ENCODE results near the gene DOK4.
"Not testable (repeated sequence)": the region's sequence is repeated elsewhere in the genome, so short reads cannot be mapped to it uniquely, and the experiment has no call there.

The DOK4 gene

GRCh38 chr16:57444711-57445110 is 41.6 kb downstream of the DOK4 start:
- DNase-seq, result no peak

- DNase-seq, result not testable (repeated sequence)
These were observed 45.7 kb downstream of the DOK4 start for GRCh38 chr16:57440551-57440950.

GRCh38 chr16:57439947-57440346 is 46.3 kb downstream of the DOK4 start:
- not testable (repeated sequence) for DNase-seq

GRCh38 chr16:57435838-57436237 is 50.5 kb downstream of the DOK4 start:
- no peak for DNase-seq

- DNase-seq, result no peak
These were observed 52.3 kb downstream of the DOK4 start for GRCh38 chr16:57434003-57434402.

- DNase-seq, result no peak
These were observed 53.3 kb downstream of the DOK4 start for GRCh38 chr16:57432989-57433388.

- no peak for DNase-seq
These were observed 53.8 kb downstream of the DOK4 start for GRCh38 chr16:57432505-57432904.

- DNase-seq, result no peak
These were observed 55.3 kb downstream of the DOK4 start for GRCh38 chr16:57430955-57431354.

GRCh38 chr16:57427824-57428223 is 58.5 kb downstream of the DOK4 start:
- DNase-seq, result no peak

- DNase-seq, result no peak
These were observed 59.0 kb downstream of the DOK4 start for GRCh38 chr16:57427307-57427706.

GRCh38 chr16:57426356-57426755 is 59.9 kb downstream of the DOK4 start:
- DNase-seq, result no peak

GRCh38 chr16:57424583-57424982 is 61.7 kb downstream of the DOK4 start:
- DNase-seq, result no peak

- DNase-seq, result no peak
These were observed 63.1 kb downstream of the DOK4 start for GRCh38 chr16:57423152-57423551.

GRCh38 chr16:57422026-57422944 is 64.0 kb downstream of the DOK4 start:
- peak; percentile 62 to 78 for DNase-seq
